Esophagus squamous epithelium (tissue), 4 donors: ENCODE data around the gene NRK.

Source experiments
- CTCF ChIP-seq, 6 experiments: fragments of 450-650 bp in 4 of 6; fragments of 200-600 bp in 2 of 6; sonication (generic) in 2 of 6; IDR thresholded peaks; one replicate each; pipeline ENCODE4 v1.5.1; 2016 to 2019; ENCODE audit warnings: antibody characterized with exemption in 6 of 6, mild to moderate bottlenecking in 4 of 6, moderate library complexity in 4 of 6
- POLR2A ChIP-seq, 4 donors: fragments of 450-650 bp; IDR thresholded peaks; one replicate each; pipeline ENCODE4 v1.6.1; 2017; ENCODE audit warnings: antibody characterized with exemption in 4 of 4, mild to moderate bottlenecking in 4 of 4, moderate library complexity in 3 of 4

- no peak for TF ChIP-seq CTCF (IDR thresholded peaks at IDR 0.05)
- no peak for TF ChIP-seq POLR2A (IDR thresholded peaks at IDR 0.05)
Measured at GRCh38 chrX:105872941-105873340, 50.6 kb downstream of the NRK start.
